NCI-H82 treated with DMSO at 0.1 percent for 48 hours (cell line): Measurements from ENCODE around the gene ST6GALNAC5.
"Not testable (repeated sequence)": the region's sequence is repeated elsewhere in the genome, so short reads cannot be mapped to it uniquely, and the experiment has no call there.

ENCODE experiments used
- DNase-seq: peaks from one replicate; lab custom pipeline; 2025; ENCODE audit not compliant: unreplicated experiment; lab: John Stamatoyannopoulos, UW

The ST6GALNAC5 gene

GRCh38 chr1:76933847-76934815 is 66.9 kb downstream of the ST6GALNAC5 start:
- no peak for DNase-seq

- DNase-seq, result no peak
These were observed 71.0 kb downstream of the ST6GALNAC5 start for GRCh38 chr1:76938304-76938703.

DNA sequence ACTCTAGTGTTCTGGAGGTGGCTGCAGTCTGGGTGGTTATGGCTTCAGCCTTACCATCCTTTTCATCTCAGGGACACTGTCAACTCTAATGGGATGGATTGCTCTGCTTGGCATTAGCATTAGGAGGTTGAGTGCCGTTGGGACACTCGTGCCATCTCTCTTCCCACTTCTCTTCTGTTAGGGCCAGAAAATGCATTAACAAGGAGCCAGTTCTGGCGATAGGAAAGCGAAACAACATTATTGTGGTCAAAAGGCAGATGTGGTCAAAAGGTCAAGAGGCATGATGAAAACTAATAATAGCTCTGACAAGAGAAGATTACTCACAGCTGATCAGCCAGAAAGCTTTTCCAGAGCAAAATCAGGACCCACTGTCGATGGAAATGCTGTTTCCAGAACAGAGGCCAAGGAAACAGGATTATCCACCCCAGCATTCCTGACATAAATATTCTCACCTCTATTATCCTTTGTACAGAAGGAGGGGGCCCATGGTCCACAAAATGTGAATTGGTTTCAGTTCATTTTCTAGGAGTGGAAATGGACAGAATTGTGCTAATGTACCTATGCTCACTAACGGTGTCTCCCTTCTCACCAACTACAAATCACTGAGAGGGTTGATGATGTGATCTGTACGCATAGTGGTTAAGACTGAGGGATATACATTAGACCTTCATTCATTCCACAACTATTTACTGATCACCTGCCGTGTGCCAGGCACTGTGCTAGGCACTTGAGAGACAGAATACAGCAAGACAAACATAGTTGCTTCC is 72.0 kb downstream of the ST6GALNAC5 start:
- DNase-seq, result no peak

DNA sequence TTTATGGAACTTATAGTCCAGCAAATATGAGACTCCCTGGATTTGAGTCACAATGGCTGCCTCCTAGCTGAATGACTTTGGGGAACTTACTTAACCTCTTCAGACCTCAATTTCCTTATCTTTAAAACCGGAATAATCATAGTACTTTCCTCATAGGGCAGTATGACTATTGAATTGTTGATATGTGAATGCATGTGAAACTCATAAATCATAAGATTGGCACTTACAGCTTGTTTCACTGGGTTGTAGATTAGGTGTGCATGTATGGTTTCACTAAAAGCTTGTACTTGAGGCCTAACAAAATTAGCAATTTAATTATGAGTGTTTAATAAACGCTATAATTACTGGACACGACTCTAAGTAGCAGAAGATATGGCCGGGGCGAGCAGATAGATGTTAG is 72.5 kb downstream of the ST6GALNAC5 start:
- DNase-seq, result no peak

DNA sequence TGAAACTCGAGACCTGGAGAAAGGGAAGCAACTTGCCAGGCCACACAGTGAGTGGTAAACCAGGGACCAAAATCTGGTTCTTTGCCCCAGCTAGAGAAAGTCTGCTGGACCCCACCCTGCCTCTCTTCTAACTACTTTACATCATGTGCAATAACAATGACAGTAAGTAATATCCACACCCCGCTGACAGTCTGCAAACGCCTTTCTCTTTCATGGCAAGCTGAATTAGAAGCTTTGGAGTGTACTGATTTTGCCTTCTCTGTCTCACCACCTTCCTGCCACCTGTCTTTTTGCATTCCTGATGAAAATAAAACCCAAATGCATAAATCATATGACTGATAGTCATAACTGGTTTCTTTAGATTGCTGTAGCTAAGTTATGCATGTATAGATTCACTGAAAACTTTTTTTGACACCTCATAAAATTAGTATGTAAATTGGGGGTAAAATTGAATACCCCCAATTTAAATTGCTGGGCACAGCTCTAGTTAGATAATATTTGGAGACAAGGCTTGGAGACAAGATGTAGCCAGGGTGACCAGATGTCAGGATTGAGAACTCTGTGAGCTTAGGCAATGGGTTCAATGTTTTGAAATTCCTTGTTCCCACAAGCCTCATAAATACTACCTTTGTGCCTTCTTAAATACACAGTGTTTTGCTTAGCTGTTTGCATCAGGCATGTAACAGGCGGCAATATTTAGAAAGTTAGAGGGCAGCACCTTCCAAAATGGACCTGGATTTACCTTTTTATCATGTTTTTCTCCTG is 73.5 kb downstream of the ST6GALNAC5 start:
- DNase-seq, result no peak

DNA sequence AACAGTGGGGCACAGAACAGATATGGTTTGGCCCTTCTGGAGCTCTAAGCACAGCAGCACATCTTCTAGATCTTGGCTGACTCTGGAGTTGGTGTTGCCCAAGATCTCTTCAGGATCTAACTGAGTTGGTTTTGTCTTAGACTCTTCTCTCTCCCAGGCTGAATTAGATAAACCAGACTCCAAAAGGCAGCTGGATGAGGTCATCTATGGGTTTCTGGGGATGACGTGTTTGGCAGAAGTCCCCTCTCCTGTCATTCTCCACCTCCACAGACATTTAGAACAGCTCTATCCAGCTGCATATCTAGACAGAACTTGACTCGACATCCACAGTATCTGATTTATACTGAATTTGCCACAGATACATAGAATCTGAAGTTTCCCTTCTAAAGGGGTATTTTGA is 75.3 kb downstream of the ST6GALNAC5 start:
- no peak for DNase-seq

DNA sequence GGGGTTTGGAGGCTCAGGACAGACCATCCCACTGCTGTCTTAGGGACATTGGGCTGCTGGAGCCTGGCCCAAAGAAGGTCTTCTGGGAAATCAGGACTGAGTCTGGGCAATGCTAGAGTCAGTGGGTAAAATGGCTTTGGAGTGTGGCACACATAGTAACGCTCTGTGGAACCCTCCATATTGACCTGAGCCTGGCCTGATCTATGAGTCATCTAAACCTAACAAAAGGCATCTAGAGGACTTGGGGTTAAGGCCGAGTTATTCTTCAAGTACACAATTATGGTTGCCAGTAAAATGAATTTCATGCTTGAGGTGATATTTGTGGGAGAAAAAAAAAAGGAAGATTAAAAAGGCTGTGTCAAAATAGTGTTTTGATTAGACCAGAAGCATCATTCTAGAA is 77.7 kb downstream of the ST6GALNAC5 start:
- DNase-seq, result no peak

GRCh38 chr1:76948846-76949245 is 81.6 kb downstream of the ST6GALNAC5 start:
- DNase-seq, result no peak

GRCh38 chr1:76949503-76949902 is 82.2 kb downstream of the ST6GALNAC5 start:
- DNase-seq, result no peak

DNA sequence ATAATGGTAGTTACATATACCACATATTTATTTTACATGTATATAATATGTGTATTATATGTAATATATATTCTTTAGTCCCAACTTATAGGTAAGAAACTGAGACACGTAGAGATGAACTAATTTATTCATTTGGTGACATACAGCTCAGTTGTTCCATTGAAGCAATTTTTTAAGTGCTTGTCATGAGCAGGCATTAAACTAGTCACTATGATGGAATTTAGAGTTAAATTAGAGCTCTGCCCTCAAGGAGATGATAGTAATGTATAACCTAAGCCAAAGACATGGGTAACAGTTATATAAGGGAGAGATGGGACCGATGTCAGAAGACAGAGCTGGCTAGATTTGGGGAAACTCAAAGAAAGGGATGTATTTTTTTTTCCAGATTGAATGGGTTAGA is 83.0 kb downstream of the ST6GALNAC5 start:
- no peak for DNase-seq

DNA sequence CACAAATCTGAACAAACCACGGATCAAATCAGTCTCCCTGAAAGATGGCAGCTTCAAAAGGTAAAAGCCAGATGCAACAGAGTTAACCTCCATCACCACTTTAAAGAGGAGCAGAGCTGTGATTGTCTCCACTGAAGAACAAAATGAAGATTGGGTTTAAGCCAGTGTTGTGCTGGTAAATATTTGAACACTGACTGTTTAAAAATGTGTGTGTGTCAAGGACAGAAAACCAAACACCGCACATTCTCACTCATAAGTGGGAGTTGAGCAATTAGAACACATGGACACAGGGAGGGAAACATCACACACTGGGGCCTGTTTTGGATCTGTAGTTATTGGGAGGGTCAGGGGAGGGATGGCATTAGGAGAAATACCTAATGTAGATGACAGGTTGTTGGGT is 83.9 kb downstream of the ST6GALNAC5 start:
- no peak for DNase-seq

DNA sequence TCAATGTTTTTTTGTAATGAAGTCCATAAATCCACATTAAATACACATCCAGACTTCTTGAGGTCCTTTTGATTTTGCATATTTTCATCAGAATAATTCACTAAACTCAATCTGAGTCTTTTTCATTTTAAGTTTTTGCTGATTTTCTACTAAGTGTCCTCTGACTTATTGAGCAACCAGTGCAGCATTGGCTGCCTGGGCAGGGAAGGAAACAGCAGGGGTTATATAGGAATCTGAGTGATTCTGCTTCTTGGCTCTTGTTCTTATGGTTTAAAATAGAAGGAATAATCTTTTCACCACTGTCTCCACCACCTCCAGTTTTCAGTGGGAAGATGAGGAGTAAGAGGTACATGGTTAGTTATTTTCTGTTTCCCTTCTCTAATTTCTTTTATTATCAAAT is 88.4 kb downstream of the ST6GALNAC5 start:
- DNase-seq, result no peak

DNA sequence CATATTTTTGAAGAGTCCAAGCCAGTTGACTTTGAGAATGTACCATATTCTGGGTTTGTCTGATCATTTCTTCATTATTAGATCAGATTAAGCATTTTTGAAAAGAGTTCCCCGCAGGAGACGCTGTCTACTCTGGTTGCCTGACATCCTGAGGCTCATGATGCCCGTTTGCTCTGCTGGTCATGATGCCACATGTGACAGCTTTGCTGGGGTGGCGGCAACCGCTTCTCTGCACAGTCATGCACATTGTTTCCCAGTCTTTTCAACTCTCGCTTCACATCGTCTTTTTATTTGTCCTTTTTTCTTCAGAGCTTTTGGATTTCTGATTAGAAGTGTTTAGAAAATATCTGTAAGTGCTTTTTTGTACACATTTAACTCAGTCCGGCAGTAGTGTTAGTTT is 90.7 kb downstream of the ST6GALNAC5 start:
- no peak for DNase-seq

GRCh38 chr1:76958828-76959227 is 91.5 kb downstream of the ST6GALNAC5 start:
- DNase-seq, result no peak

DNA sequence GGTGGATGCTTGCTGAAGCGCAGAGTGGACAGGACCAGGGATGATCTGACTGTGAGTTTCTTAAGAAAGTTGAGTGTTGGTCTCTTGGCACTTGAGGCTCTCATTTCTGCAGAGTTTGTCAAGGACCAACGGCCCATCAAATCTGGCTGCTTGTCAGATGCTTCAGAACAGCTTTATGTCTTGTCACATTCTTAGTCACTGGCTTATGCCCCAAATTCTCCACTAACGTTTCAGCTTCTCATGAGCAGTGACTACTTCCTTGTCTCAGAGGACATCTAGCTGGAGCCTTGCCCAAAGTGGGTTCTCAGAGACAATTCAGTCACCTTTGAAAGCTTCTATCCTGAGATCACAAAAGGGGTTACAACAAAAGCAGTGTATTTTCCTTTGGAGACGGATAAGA is 92.3 kb downstream of the ST6GALNAC5 start:
- DNase-seq, result no peak

DNA sequence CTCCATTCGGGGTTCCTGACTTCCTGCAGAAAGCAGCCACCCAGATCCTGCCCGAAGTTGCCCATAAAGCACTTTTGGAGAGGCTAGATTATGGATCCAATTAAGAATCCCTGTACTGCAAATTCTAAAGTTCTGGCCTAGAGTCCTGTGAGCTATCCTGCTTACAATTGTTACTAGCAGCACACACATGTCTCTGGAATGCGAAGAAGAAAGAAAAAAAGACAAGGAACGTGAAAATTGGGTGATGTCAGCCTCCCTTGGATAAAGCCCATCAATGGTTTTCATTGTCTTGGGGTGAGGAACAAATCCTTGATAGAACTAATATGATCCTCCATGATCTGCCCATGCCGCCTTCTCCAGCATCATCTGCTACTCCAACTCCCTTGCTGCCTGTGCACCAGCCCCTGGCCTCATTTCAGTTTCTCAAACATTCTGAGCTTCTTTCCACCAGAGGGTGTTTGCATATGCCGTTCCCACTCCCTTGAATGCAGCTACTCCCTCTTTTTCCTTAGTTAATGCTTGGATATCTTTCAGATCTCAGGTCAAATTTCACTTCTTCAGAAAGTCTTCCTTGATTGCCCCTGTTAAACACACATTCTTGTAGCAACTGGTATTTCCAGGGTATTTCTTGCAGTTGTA is 94.0 kb downstream of the ST6GALNAC5 start:
- DNase-seq, result no peak

GRCh38 chr1:76961820-76962207 is 94.5 kb downstream of the ST6GALNAC5 start:
- no peak for DNase-seq

GRCh38 chr1:76981267-76981666 is 114.0 kb downstream of the ST6GALNAC5 start:
- DNase-seq, result not testable (repeated sequence)

- DNase-seq, result no peak
These were observed 122.7 kb downstream of the ST6GALNAC5 start for GRCh38 chr1:76989976-76990375.

GRCh38 chr1:76993036-76993435 is 125.8 kb downstream of the ST6GALNAC5 start:
- DNase-seq, result no peak
